GM23248 (cell line): ENCODE results near the gene CD3D. TPM values are rescaled to one million over a fixed set of nuclear protein-coding genes. Genes with fewer than 3 reads are reported as not detected.

Experiments
- DNase-seq: peaks from one replicate; pipeline ENCODE4 v3.0.0-alpha.2; 2015
- H2AFZ ChIP-seq: fragments of 200-600 bp; sonication (generic); 2 replicates; pipeline ENCODE4 v1.6.1; 2016; ENCODE audit warnings: antibody characterized with exemption
- H3F3A ChIP-seq: fragments of 200-600 bp; sonication (generic); 2 replicates; pipeline ENCODE4 v1.6.1; 2016; ENCODE audit warnings: mild to moderate bottlenecking, antibody characterized with exemption, mixed run types; ENCODE audit not compliant: insufficient read depth
- H3K27ac ChIP-seq: fragments of 200-600 bp; sonication (generic); 2 replicates; pipeline ENCODE4 v1.5.1; 2016; ENCODE audit warnings: mild to moderate bottlenecking
- H3K27me3 ChIP-seq: fragments of 200-600 bp; sonication (generic); replicated peaks from 2 replicates; pipeline ENCODE4 v1.6.1; 2016; ENCODE audit warnings: mild to moderate bottlenecking; ENCODE audit not compliant: insufficient read depth
- H3K36me3 ChIP-seq: fragments of 200-600 bp; sonication (generic); 2 replicates; pipeline ENCODE4 v1.6.1; 2016; ENCODE audit warnings: low read depth, mild to moderate bottlenecking
- H3K4me1 ChIP-seq: fragments of 200-600 bp; sonication (generic); 2 replicates; pipeline ENCODE4 v1.6.1; 2016; ENCODE audit warnings: mild to moderate bottlenecking; ENCODE audit not compliant: insufficient read depth
- H3K4me2 ChIP-seq: fragments of 200-600 bp; sonication (generic); one replicate; pipeline ENCODE4 v1.6.1; 2016; ENCODE audit warnings: mild to moderate bottlenecking; ENCODE audit not compliant: unreplicated experiment
- H3K4me3 ChIP-seq: fragments of 200-600 bp; sonication (generic); 2 replicates; pipeline ENCODE4 v1.5.1; 2016; ENCODE audit warnings: mild to moderate bottlenecking
- H3K79me2 ChIP-seq: fragments of 200-600 bp; sonication (generic); 2 replicates; pipeline ENCODE4 v1.6.1; 2016; ENCODE audit warnings: mild to moderate bottlenecking; ENCODE audit not compliant: insufficient read depth
- H3K9ac ChIP-seq: fragments of 200-600 bp; sonication (generic); 2 replicates; pipeline ENCODE4 v1.6.1; 2016; ENCODE audit warnings: mild to moderate bottlenecking
- H3K9me2 ChIP-seq: fragments of 200-600 bp; sonication (generic); 2 replicates; pipeline ENCODE4 v1.6.1; 2016; ENCODE audit warnings: mixed run types, mild to moderate bottlenecking, moderate library complexity; ENCODE audit not compliant: insufficient read depth
- H3K9me3 ChIP-seq: fragments of 200-600 bp; sonication (generic); one replicate; pipeline ENCODE4 v1.6.1; 2017; ENCODE audit warnings: low read depth
- H4K20me1 ChIP-seq: fragments of 200-600 bp; sonication (generic); 2 replicates; pipeline ENCODE4 v1.6.0; 2016; ENCODE audit not compliant: insufficient read depth
- EZH2 ChIP-seq: fragments of 200-600 bp; sonication (generic); IDR thresholded peaks from 2 replicates; pipeline ENCODE4 v1.6.1; 2018; ENCODE audit warnings: antibody characterized with exemption, mild to moderate bottlenecking; ENCODE audit not compliant: insufficient read depth, poor library complexity, severe bottlenecking
- EZH2phosphoT487 ChIP-seq: fragments of 200-600 bp; sonication (generic); IDR thresholded peaks from 2 replicates; pipeline ENCODE4 v1.6.1; 2018; ENCODE audit warnings: antibody characterized with exemption, moderate library complexity, mild to moderate bottlenecking, low read depth; ENCODE audit not compliant: insufficient read depth
- WGBS, 2 experiments: methylation state at CpG; one replicate each; pipeline ENCODE4 v1.1.6; 2015 to 2017; ENCODE audit warnings: low lambda C conversion rate in 2 of 2, low coverage in 1 of 2; ENCODE audit errors: missing lambda C conversion rate in 2 of 2; 5-methylcytosine and 5-hydroxymethylcytosine counted together
- in situ Hi-C: fragments of 300-500 bp; cut with MboI; formaldehyde crosslinking; loops from 2 replicates; pipeline ENCODE4 v1.15.0; 2020
- polyA plus RNA-seq: library from polyadenylated mRNA; unstranded; fragments of >200 nt; fragmentation: Nextera tagmentation; extraction: Ambion mirVana; gene quantifications from 2 replicates; pipeline ENCODE4 v1.2.1, GENCODE V29; 2016
- total RNA-seq: library from RNA; depleted of rRNA; stranded (reverse); fragments of >200 nt; shearing (Covaris generic); gene quantifications from 2 replicates; pipeline ENCODE4 v1.2.3, GENCODE V29; 2014

Gene CD3D
- total and polyA plus RNA-seq, 2 experiments from 2014 or later = not detected

GRCh38 chr11:118322721-118323120 lies 19.8 kb downstream of the CD3D start:
- no peak overlapping the region for H3K4me2 ChIP-seq
- H3K9me3 ChIP-seq = no peaks in the 10 kb centered on the region
- no peak for DNase-seq
- H3K9ac ChIP-seq = no peak overlapping the region
- H2AFZ ChIP-seq = no peak overlapping the region
- WGBS, 2 experiments = 80 to 88% methylated on average over 12 to 19 of the region's 19 CpGs
- no peaks in the 10 kb centered on the region for H4K20me1 ChIP-seq
- no peaks in the 10 kb centered on the region; the same call in 1 of the 2 replicates for H3K27me3 ChIP-seq
- TF ChIP-seq EZH2phosphoT487 (no peak), EZH2 (no peak)
- in situ Hi-C loops = no loop called here
- no peaks in the 10 kb centered on the region for H3K4me1 ChIP-seq
- no peaks in the 10 kb centered on the region for H3K9me2 ChIP-seq
- no peak overlapping the region for H3K4me3 ChIP-seq
- no peaks in the 10 kb centered on the region for H3K36me3 ChIP-seq
- H3F3A ChIP-seq = no peaks in the 10 kb centered on the region
- no peaks in the 10 kb centered on the region for H3K79me2 ChIP-seq
- no peak overlapping the region for H3K27ac ChIP-seq

GRCh38 chr11:118321386-118322082 lies 21.0 kb downstream of the CD3D start:
- Histone ChIP-seq H2AFZ (no peak overlapping the region), H3K9me2 (no peaks in the 10 kb centered on the region), H3K27ac (no peak overlapping the region), H3K27me3 (no peaks in the 10 kb centered on the region; the same call in 1 of the 2 replicates), H4K20me1 (no peaks in the 10 kb centered on the region), H3K36me3 (no peaks in the 10 kb centered on the region), H3F3A (no peaks in the 10 kb centered on the region), H3K79me2 (no peaks in the 10 kb centered on the region), H3K4me2 (no peak overlapping the region), H3K4me3 (no peak overlapping the region), H3K4me1 (no peaks in the 10 kb centered on the region), H3K9me3 (no peaks in the 10 kb centered on the region), H3K9ac (no peak overlapping the region)
- WGBS, 2 experiments = 19 to 21% methylated on average over 5 of the region's 5 CpGs
- no peak for DNase-seq
- in situ Hi-C loops = no loop called here
- no peak for TF ChIP-seq EZH2
- no peak for TF ChIP-seq EZH2phosphoT487

GRCh38 chr11:118320515-118320914 lies 22.0 kb downstream of the CD3D start:
- Histone ChIP-seq H3K9ac (no peak overlapping the region), H3K4me1 (no peaks in the 10 kb centered on the region), H3K27me3 (no peaks in the 10 kb centered on the region; the same call in 1 of the 2 replicates), H3K27ac (no peak overlapping the region), H3K4me2 (no peak overlapping the region), H3K9me2 (no peaks in the 10 kb centered on the region), H2AFZ (no peak overlapping the region), H3F3A (no peaks in the 10 kb centered on the region), H3K4me3 (no peak overlapping the region), H4K20me1 (no peaks in the 10 kb centered on the region), H3K9me3 (no peaks in the 10 kb centered on the region), H3K79me2 (no peaks in the 10 kb centered on the region), H3K36me3 (no peaks in the 10 kb centered on the region)
- in situ Hi-C loops = no loop called here
- 58 to 66% methylated on average over 3 of the region's 3 CpGs for WGBS, 2 experiments
- no peak for TF ChIP-seq EZH2phosphoT487
- DNase-seq = no peak

- Histone ChIP-seq H3K27me3 (peaks cover 4% of the 10 kb centered on the region; the same call in 1 of the 2 replicates), H4K20me1 (no peaks in the 10 kb centered on the region), H3K4me2 (no peak overlapping the region), H3K9me3 (no peaks in the 10 kb centered on the region), H2AFZ (no peak overlapping the region), H3K36me3 (no peaks in the 10 kb centered on the region), H3F3A (no peaks in the 10 kb centered on the region), H3K9me2 (no peaks in the 10 kb centered on the region), H3K79me2 (no peaks in the 10 kb centered on the region), H3K27ac (no peak overlapping the region), H3K9ac (no peak overlapping the region), H3K4me3 (no peak overlapping the region), H3K4me1 (no peaks in the 10 kb centered on the region)
- TF ChIP-seq EZH2phosphoT487 (no peak), EZH2 (no peak)
- 53 to 56% methylated on average over 1 of the region's 1 CpG for WGBS, 2 experiments
- in situ Hi-C loops = no loop called here
- no peak for DNase-seq
These were observed 23.2 kb downstream of the CD3D start for GRCh38 chr11:118319337-118319707.
